GM12878 (cell line): Measurements from ENCODE around the gene FYTTD1. TPM values are rescaled to one million over a fixed set of nuclear protein-coding genes. Genes with fewer than 3 reads are reported as not detected.

Experiments used
- ATAC-seq: fragments of 200-7000 bp; cut with Tn5 transposase; 3 replicates; pipeline ENCODE4 v1.9.1; 2020; ENCODE audit warnings: mild to moderate bottlenecking, moderate library complexity
- BruUV-seq: library from RNA; stranded (reverse); fragments of 400-500 nt; replicated peaks from 2 replicates; lab custom pipeline; 2021; lab: Mats Ljungman, UMichigan
- CTCF ChIA-PET: fragments of 300-600 bp; sonication (Branson Sonifier 250); formaldehyde crosslinking; extraction: SDS; loops from one replicate; lab custom pipeline; 2021; ENCODE audit warnings: inconsistent platforms; lab: Yijun Ruan, JAX
- POLR2A ChIA-PET: fragments of 350-600 bp; formaldehyde crosslinking; extraction: SDS; loops from one replicate; lab custom pipeline; 2021; ENCODE audit warnings: inconsistent platforms; lab: Charles Lee
- RAD21 ChIA-PET: fragments of 300-600 bp; sonication (Branson Sonifier 250); formaldehyde crosslinking; loops from one replicate; lab custom pipeline; 2023; ENCODE audit warnings: antibody characterized with exemption; ENCODE audit not compliant: unreplicated experiment; lab: Charles Lee
- SMC1A ChIA-PET: fragments of 300-600 bp; sonication (Branson Sonifier 250); formaldehyde crosslinking; loops from one replicate; lab custom pipeline; 2023; ENCODE audit not compliant: unreplicated experiment, uncharacterized antibody; lab: Charles Lee
- DNase-seq: peaks from one replicate; pipeline ENCODE4 v3.0.0-alpha.2; 2011; ENCODE audit warnings: low read depth, low spot score
- FAIRE-seq: peaks from 3 replicates; lab custom pipeline; 2011; peaks lifted over from hg19 to GRCh38; lab: Jason Lieb, UNC
- H2AFZ ChIP-seq: 2 replicates; pipeline ENCODE4 v1.6.0; 2011; ENCODE audit warnings: low read depth, low read length, control low read depth; ENCODE audit not compliant: control insufficient read depth
- H3K27ac ChIP-seq: 2 replicates; pipeline ENCODE4 v1.5.1; 2011; ENCODE audit warnings: control low read depth; ENCODE audit not compliant: control insufficient read depth, insufficient read depth
- H3K27me3 ChIP-seq, 2 experiments: replicated peaks in 1 of 2; 2 replicates each; pipeline versions ENCODE4 v1.6.0 to v1.6.1; 2011; ENCODE audit warnings: low read length in 1 of 2; ENCODE audit not compliant: control insufficient read depth in 2 of 2, insufficient read depth in 2 of 2
- H3K36me3 ChIP-seq, 2 experiments: 2 replicates each; pipeline ENCODE4 v1.5.1; 2011; ENCODE audit warnings: low read length in 1 of 2; ENCODE audit not compliant: control insufficient read depth in 2 of 2, insufficient read depth in 2 of 2
- H3K4me1 ChIP-seq: 2 replicates; pipeline ENCODE4 v1.6.1; 2011; ENCODE audit warnings: mild to moderate bottlenecking, low read length, moderate library complexity, mixed read lengths; ENCODE audit not compliant: control insufficient read depth, insufficient read depth
- H3K4me2 ChIP-seq: 2 replicates; pipeline ENCODE4 v1.6.0; 2011; ENCODE audit warnings: control low read depth; ENCODE audit not compliant: control insufficient read depth, insufficient read depth
- H3K4me3 ChIP-seq: fragments of 200-600 bp; sonication (generic); 2 replicates; pipeline ENCODE4 v1.5.1; 2016
- H3K79me2 ChIP-seq: 2 replicates; pipeline ENCODE4 v1.6.0; 2011; ENCODE audit warnings: low read length; ENCODE audit not compliant: control insufficient read depth, insufficient read depth
- H3K9ac ChIP-seq: 2 replicates; pipeline ENCODE4 v1.8.0; 2011; ENCODE audit warnings: low read length, control low read depth, mixed read lengths; ENCODE audit not compliant: control insufficient read depth, insufficient read depth
- H3K9me3 ChIP-seq: replicated peaks from 3 replicates; pipeline ENCODE4 v1.5.1; 2011; ENCODE audit warnings: mild to moderate bottlenecking, low read length; ENCODE audit not compliant: control insufficient read depth, insufficient read depth
- H4K20me1 ChIP-seq: 2 replicates; pipeline ENCODE4 v1.6.0; 2011; ENCODE audit not compliant: control insufficient read depth, insufficient read depth
- CBX5 ChIP-seq: sonication (generic); IDR thresholded peaks from 2 replicates; pipeline ENCODE4 v1.6.1; 2016; ENCODE audit warnings: low read depth, moderate library complexity, mild to moderate bottlenecking, inconsistent platforms
- NFYA ChIP-seq: IDR thresholded peaks from 2 replicates; pipeline ENCODE4 v1.6.1; 2011; ENCODE audit warnings: low read depth, mild to moderate bottlenecking, low read length, improper control_type of control experiment, borderline replicate concordance
- SRF ChIP-seq, 2 experiments: IDR thresholded peaks; 2 replicates each; pipeline ENCODE4 v1.6.1; 2011; ENCODE audit warnings: low read depth in 2 of 2, low read length in 2 of 2, mild to moderate bottlenecking in 1 of 2, moderate library complexity in 1 of 2
- STAT3 ChIP-seq: IDR thresholded peaks from 2 replicates; pipeline ENCODE4 v1.6.1; 2011; ENCODE audit warnings: low read depth, low read length, improper control_type of control experiment
- TARDBP ChIP-seq: IDR thresholded peaks from 2 replicates; pipeline ENCODE4 v1.6.1; 2016; ENCODE audit warnings: borderline replicate concordance
- WGBS: methylation state at CpG from one replicate; pipeline ENCODE4 v1.1.6; 2016; ENCODE audit warnings: low lambda C conversion rate; ENCODE audit not compliant: insufficient replicate concordance, insufficient coverage; ENCODE audit errors: missing lambda C conversion rate; 5-methylcytosine and 5-hydroxymethylcytosine counted together
- in situ Hi-C: fragments of 300-500 bp; cut with MboI; formaldehyde crosslinking; loops from 9 replicates; pipeline ENCODE4 v1.14.3; 2018; ENCODE audit warnings: mixed read lengths
- intact Hi-C: fragments of 100-400 bp; cut with micrococcal nuclease; formaldehyde crosslinking; loops from one replicate; pipeline ENCODE4 v1.14.2; 2022; ENCODE audit not compliant: unreplicated experiment
- polyA plus RNA-seq, 11 experiments: library from polyadenylated mRNA; depleted of rRNA in 4 of 11; unstranded in 6 of 11; stranded (reverse) in 5 of 11; fragments of >200 nt; fragmentation: Nextera tagmentation in 4 of 11; fragmentation: Illumina TruSeq in 1 of 11; extraction: Ambion mirVana in 4 of 11; extraction: Trizol in 1 of 11; gene quantifications; 1 replicate in 1 of 11; 2 replicates in 10 of 11; pipeline versions ENCODE4 v1.2.1 to v1.2.3, GENCODE V29; 2011 to 2016; ENCODE audit warnings: inconsistent platforms in 2 of 11, missing spikeins in 2 of 11, low read depth in 1 of 11
- total RNA-seq, 4 experiments: library from RNA; depleted of rRNA in 3 of 4; stranded (reverse); fragments of >200 nt in 3 of 4; fragmentation: Illumina TruSeq in 1 of 4; extraction: Trizol in 1 of 4; gene quantifications; 2 replicates each; pipeline versions ENCODE4 v1.2.1 to v1.2.3, GENCODE V29; 2013 to 2021
- TF ChIP-seq, protein P1 (sequence below): fragments of 450-650 bp; IDR thresholded peaks from 2 replicates; pipeline ENCODE4 v1.6.1; 2017; ENCODE audit warnings: low read depth, mild to moderate bottlenecking, moderate library complexity

FYTTD1 gene
- total and polyA plus RNA-seq, 10 of the 15 experiments (the other 5 are each of a cell fraction or from before 2014, with no cell fraction given): 25.5 to 101 (median 59.4) TPM

- Histone ChIP-seq H3K27me3 (no peaks in the 10 kb centered on the region), H3K27ac (peak overlapping the region; percentile 13; the same call in 1 of the 2 replicates), H3K4me2 (0 out of 2 replicates have a peak overlapping the region, but pooled peaks have one; percentile 11), H3K4me1 (peaks cover 10% of the 10 kb centered on the region; the same call in 1 of the 2 replicates), H3K9me3 (no peaks in the 10 kb centered on the region; the same call in 2 of the 3 replicates), H2AFZ (no peak overlapping the region), H3K9ac (no peak overlapping the region), H3K79me2 (peaks cover 65% of the 10 kb centered on the region)
- SMC1A ChIA-PET: interaction anchor here (0.6 to 2.2 kb wide), 12 partner anchors 11 to 254 kb away, joined by 3 to 7 read pairs (median 3); partner anchors contain the start of gene BDH1
- POLR2A ChIA-PET: interaction anchor here (0.6 to 2.3 kb wide), 8 partner anchors 8 to 774 kb away, joined by 3 to 7 read pairs (median 4); partner anchors contain the start of gene LRCH3
- TF ChIP-seq STAT3 (no peak), NFYA (no peak), CBX5 (no peak), TARDBP (no peak), SRF (IDR thresholded peaks at IDR 0.05; ENCODE audit: low read depth in 2 of 2, low read length in 2 of 2) (no peak)
- TF ChIP-seq, protein P1, sequence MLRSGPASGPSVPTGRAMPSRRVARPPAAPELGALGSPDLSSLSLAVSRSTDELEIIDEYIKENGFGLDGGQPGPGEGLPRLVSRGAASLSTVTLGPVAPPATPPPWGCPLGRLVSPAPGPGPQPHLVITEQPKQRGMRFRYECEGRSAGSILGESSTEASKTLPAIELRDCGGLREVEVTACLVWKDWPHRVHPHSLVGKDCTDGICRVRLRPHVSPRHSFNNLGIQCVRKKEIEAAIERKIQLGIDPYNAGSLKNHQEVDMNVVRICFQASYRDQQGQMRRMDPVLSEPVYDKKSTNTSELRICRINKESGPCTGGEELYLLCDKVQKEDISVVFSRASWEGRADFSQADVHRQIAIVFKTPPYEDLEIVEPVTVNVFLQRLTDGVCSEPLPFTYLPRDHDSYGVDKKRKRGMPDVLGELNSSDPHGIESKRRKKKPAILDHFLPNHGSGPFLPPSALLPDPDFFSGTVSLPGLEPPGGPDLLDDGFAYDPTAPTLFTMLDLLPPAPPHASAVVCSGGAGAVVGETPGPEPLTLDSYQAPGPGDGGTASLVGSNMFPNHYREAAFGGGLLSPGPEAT: no peak
- TF ChIP-seq, all 136 proteins: peak for 0
- intact Hi-C loops (no loop called here), in situ Hi-C loops (no loop called here)
- CTCF ChIA-PET: interaction anchor here (0.8 to 2.7 kb wide), 6 partner anchors 8 to 86 kb away, joined by 3 to 11 read pairs (median 4); no protein-coding TSS in a partner anchor
- WGBS: 19% methylated on average over 2 of the region's 2 CpGs
- no peak for DNase-seq
- H3K36me3 ChIP-seq: no peaks in the 10 kb centered on the region; a peak in 1 of 4 replicates
- H3K4me3 ChIP-seq: no peak overlapping the region
- RAD21 ChIA-PET: interaction anchor here (0.6 to 1.3 kb wide), 4 partner anchors 9 to 34 kb away, joined by 3 to 5 read pairs (median 4); no protein-coding TSS in a partner anchor
- BruUV-seq: no TSS peak
- no peaks in the 10 kb centered on the region for H4K20me1 ChIP-seq
- peak; percentile 46 for ATAC-seq
- no peak for FAIRE-seq
Measured at GRCh38 chr3:197809356-197810020, 59.8 kb downstream of the FYTTD1 start.
